Suppressor macrophage treated with lipopolysaccharide for 4 hours (primary cell): ENCODE results near the gene SCLT1.
"Not testable (repeated sequence)": the region's sequence is repeated elsewhere in the genome, so short reads cannot be mapped to it uniquely, and the experiment has no call there.

ENCODE experiments used
- DNase-seq: peaks from one replicate; pipeline ENCODE4 v3.0.0-alpha.2; 2020

The SCLT1 gene

DNA sequence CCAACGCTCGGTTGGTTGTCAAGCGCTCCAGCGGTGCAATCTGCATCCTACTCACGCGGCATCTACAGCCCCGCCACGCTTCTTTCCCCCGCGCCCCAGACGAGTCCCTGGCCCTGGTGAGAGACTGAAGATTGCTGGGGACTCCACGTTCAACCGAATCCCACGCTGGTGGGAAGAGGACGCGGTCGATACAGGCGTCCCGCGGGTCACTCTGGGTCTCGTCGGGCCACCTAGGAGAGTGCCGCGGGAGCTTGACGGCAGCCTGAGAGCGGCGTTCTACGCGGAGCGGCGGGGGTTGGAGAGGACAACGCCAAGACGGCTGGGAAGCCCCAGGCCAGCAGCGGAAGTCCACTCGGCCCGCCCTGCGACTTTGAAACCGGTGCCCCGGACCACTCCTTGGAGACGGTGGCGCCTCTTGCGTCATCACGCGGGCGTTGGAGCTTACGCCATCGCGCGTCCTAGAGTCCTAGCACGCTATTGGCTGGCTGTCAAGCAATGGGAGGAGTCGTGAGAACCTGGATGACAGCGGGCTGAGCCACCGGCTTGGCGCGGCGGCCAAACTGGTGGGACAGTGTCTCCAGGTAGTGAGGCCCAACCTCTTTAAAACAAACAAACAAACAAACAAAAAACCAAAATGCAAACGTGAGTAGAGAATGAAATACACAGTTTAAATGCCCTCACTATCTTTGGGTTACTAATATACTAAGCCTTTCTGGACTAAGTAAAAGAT lies at the start of gene SCLT1:
SCLT1 (minus strand) TSS at position 349 of the 730 bp plus-strand sequence. CDS start 436 bp downstream, outside the sequence.
- peak; percentile 100 for DNase-seq

DNA sequence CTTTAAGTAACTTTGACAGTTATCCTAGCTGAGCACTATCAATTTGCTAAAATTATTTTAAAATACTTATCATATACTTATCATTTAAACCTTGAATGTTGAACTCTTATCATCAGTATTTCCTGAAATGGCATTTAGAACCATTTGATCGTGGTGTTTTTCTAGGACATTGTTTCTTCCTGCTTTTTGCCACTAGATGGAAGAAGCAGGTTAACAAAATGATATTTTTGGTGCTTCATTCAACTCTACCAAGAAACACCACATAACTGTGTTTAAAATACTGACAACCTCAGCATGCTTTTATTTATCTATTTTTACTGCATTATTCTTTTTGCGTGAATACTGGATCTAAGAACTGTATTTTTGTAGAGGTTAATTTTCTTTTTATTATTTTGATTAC lies 47.2 kb upstream of the SCLT1 start:
- no peak for DNase-seq

DNA sequence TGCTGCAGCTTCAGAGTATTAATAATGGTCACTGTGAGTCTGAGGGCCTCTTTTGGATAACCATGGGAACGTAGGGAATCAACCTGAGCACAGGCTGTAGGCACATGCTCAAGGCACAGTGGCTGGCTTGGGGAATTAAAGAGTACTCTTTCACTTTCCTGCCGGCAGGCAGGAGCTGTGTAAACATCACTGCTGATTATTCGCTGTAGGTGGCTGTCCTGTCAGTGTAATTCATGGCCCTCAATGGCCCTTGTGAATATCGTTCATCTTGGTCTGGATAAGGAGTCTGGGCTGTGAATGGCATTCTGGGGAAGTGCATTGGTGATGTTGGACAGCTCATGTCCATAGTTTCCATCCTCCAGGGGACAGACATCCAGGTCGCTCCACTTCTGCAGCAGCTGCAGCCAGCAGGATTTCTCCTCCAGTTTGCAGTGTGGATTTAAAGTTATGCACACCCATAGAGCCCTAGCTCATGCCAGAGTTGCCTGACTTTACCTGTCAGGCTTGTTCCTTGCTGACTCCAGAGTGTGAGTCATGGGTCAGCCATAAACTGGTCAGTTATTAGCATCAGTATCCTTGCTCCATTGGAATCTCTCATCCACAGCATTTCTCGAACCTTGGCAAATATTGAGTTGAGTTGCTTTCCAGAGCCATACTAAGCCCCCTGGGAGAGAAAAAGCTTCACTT lies 45.6 kb upstream of the SCLT1 start:
- no peak for DNase-seq

DNA sequence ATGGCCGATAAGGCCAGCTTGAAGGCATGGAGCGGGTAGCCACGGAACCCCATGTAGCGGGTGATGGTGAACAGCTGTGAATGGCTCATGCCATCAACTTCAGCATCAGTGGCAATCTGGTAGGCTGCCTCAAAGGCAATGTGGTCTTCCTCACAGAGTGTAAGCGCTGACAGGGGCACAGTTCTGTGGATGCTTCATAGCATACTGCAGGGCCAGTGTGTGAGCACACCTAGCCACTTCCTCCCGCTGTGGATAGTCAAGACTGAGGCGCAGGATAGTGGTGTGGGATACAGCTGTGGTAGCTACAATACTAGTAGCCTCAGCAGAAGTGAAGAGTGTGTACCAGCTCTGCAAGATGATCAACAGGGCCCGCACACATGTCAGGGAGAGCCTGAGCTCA lies 43.1 kb upstream of the SCLT1 start:
- DNase-seq: no peak

DNA sequence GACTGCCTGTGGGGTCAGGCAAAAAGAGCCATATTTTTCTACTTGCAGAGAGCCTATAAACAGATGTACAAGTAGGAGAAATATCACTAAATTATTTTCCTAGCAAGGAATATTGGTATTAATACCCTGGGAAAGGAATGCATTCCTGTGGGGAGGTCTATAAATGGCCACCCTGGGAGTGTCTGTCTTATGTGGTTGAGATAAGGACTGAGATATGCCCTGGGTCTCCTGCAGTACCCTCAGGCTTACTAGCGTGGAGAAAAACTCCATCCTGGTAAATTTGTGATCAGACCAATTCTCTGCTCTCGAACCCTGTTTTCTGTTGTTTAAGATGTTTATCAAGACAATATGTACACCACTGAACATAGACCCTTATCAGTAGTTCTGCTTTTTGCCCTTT lies 38.0 kb upstream of the SCLT1 start:
- DNase-seq: no peak

DNA sequence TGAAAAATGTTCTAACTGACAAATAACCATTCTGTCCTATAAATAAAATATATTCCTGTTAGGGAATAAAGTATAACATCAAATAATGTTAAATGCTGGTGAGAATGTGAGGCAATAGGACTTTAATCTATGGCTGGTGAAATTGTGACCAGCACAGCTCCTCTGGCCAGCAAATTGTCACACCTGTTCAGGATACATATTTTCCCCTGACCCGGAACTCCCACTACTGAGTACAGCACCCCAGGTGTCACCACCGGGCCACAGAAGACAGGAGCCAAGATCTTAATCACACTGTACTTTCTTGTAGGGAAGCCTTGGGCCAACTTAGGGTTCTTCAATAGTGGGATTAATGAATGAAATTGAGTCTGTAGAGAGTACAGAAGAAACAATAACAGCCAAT lies 35.8 kb upstream of the SCLT1 start:
- DNase-seq: no peak

DNA sequence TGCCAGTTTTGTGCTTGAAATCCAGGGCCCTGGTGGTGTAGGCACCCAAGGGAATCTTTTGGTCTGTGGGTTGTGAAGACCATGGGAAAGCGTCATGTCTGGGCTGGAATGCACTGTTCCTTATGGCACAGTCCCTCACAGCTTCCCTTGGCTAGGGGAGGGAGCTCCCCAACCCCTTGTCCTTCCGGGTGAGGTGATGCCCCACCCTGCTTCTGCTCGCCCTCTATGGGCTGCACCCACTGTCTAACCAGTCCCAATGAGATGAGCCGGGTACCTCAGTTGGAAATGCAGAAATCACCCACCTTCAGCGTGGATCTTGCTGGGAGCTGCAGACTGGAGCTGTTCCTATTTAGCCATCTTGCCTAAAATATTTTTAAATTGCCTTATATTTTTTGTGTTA lies 33.3 kb upstream of the SCLT1 start:
- not testable (repeated sequence) for DNase-seq

DNA sequence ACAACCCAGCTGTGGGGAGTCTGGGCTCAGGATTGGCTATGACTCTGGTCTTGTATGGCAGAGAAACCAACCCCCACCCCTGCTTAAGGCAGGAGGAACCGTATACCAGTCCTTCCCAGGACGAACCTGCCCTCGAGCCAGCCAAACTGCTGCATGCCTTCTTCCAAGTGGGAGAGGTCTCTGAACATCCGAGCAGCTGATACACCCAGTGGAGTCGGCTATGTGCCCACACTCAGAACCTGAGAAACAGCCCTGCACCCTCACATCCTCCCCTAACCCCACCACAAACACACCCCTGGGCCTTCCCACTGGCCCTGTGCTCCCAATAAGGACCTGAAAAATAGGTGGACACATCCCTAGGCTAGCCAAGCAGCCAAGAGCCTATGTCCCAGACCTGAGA lies 24.4 kb upstream of the SCLT1 start:
- DNase-seq: no peak

DNA sequence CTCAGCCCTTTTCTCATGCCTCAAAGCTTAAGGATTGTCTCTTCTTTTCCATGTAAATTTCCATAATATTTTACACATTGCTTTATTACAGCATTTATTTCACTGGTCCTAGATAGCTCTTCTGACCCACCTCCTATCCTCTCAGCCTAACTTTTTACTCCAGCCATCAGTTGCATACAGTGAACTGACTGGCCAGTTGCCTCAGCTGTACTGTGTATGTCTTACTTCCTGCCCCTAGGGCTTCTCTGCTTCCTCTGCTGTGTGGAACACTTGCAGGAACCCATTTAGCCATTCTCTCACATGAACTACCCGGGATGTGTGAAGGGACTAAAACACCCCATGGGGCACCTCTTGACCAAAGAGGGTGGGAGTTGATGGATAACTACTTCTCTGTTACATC lies 20.6 kb upstream of the SCLT1 start:
- DNase-seq: no peak

DNA sequence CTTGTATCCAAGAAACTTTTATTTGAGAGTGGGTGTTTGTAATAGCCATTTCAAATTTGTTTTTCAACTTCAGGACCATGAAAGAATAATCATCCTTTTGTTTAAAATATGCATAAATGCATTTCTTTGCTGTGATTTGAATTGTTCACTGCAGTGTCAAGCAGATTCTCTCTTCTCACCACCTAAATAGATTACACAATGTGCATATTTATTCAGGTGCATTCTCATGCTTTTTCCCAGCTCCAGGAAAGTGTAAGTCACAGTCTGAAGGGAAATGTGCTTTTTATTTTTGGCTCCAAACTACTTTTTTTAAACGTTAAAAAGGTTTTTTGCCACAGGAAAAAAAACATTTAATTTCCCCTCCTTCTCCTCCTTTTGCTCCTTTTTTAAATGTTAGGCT lies 20.1 kb upstream of the SCLT1 start:
- DNase-seq: no peak

DNA sequence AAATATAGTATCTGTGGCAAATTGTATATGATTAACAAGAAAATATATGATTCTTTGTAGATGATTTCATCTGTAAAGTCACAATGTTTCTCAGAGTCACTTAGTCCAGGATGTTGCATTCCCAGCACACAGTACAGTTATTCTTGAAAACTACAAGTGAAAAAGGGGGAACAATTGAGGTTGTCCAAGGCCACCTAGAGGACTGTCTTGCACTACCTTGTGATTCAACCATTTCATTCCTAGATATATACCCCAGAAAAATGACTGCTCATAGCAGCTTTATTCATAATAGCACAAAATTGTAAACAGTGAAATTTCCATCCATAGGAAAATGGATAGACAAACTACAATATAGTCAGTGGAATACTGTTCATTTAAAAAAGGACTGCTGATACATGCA lies 18.6 kb upstream of the SCLT1 start:
- no peak for DNase-seq

DNA sequence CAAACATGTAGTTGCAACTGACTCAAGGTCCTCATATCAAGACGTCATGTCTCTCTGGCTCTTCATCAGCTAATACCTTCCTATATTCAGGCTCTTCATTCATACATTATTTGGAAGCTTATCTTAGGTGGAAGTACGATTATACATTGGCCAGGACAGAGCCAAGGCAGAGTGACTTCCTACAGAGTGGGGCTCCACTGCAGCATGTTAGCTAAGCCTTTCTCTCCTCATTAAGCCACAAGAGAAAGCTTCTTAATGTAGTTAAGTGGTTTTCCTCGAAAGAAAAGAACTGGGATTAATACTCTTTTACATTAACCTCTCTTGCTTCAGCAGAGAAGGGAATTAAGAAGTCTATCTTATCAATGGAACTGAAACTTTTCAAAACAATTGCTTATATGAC lies 17.6 kb upstream of the SCLT1 start:
- no peak for DNase-seq

DNA sequence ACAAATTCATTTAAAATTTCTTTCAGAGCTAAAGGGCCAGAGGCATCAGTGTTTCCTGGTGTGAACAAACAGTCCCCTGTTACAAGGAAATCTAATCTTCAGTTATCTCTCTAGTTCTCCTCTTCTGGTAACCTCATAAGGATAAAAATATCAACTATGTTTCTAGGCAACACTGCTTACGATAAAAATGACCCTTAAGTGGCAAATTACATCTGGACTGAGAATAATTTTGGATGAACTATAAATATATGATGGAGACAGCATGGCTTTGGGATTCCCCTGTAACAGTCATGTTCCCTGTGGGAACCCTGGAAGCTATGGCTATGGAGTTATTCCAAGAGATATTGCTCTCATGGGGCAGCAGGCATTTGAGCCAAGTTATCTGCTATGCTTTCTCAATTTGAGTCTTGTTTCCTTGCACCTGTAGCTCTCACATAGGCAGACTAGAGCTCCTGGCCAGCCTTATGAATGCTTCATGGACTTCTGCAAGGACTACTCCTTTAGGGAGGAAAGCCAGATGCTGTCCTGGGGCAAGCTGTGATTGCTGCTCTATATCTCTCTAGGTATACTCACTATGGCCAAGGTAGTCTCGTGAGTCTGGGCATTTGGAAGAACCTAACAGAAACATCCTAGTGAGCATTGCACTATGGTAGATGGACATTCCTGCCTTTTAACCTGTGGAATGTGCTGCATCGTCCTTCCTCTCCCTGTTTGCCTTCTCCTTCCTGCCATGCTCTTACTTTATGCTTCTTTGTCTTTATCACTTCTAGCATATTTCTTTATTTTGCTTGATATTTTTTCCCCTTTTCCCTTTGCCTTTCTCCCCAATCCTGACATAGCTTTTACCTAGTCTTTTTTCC lies 16.9 kb upstream of the SCLT1 start:
- no peak for DNase-seq

DNA sequence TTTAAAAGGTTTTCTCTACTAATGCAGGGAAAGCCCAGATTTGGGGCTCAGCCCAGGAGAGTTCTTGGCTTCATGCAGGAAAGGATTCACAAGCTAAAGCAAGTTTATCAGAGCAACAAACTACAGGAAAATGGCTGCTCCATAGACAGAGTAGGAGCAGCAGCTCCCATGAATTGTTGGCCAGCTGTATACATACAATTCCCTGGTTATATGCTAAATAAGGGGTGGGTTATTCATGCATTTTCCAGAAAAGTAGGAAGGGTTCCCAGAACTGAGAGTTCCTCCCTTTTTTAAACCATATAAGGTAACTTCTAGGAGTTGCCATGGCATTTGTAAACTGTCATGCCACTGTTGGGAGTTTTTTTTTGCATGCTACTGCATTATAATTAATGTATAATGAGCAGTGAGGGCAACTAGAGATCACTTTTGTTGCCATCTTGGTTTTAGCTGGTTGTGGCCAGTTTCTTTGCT lies 5.2 kb upstream of the SCLT1 start:
- DNase-seq: no peak

DNA sequence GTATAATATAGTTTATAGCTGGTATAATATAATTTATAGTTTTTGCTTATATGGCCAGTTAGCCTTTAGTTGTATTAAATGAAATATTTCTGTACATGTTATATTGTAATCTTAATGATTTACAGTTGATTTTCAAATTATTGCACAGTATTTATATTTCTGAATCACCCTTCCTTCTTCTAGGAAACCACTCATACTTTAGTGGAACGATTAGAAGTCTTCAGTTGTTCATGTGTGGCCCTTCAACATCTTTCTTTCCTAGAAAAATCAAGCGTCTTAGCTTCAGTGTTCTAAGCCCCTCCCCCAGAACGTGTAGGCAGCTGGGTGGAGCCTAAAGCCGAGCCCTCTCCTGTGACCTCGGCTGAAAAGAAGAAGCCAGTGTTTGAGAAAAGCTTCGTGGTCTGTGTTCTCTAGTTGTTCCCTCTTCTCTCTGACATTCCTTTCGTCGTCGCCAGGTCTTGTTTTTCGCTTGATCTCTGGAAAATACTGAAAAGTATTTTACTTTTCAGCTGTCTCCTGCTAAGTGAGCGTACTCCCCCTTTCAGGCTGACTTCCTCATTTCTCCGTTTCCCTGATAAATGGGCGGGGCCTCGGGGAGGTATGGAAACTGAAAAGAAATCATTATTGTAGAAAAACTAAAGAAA lies 2.6 kb upstream of the SCLT1 start, which contains the start of gene C4orf33:
C4orf33 (plus strand) TSS at position 342 of the 644 bp plus-strand sequence. CDS start 6,459 bp downstream, outside the sequence.
- DNase-seq: peak; percentile 90

DNA sequence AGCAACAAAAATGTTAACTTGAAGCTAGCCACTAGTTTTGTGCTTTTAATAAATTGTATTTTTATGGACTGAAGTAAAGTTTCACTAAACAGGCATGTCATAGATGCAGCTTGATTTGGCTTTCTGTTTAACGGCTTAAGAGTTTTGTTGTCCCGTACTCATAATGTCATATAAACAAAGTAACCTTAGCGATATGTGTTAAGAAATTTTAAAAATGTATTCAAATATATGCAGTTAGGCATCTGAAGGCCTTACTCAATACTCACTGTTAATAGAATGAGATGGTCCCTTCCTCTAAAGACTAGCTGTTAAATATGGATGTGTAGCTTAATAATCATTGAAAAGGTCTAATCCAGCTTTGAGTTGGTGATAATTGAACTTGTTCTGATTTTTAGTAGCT lies 1.0 kb upstream of the SCLT1 start:
- no peak for DNase-seq

DNA sequence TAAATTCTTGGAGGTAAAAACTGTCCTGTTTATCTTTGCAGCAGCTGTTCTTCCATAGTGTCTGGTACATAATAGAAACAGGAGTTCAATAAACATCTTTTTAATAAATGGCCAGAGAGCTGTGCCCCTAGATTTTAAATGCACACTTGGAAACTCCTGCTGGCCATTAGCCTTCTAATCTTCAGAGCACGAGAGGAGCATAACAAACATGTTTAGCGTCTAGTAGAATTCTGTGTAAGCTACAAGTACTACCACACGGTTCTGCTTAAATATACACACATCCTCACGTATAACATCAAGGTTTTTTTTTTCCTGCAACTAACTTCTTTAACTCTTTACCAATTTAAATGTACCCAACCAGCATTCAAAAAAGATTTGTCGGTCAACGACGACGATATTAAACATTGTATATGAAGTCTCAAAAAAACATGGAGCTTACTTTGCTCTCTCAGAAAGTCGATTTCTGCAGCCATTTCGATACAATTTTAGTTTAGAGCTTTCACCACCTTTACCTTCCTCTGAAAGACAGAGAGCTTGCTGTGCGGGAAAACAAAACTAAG lies 628 bp downstream of the SCLT1 start:
- DNase-seq: no peak

DNA sequence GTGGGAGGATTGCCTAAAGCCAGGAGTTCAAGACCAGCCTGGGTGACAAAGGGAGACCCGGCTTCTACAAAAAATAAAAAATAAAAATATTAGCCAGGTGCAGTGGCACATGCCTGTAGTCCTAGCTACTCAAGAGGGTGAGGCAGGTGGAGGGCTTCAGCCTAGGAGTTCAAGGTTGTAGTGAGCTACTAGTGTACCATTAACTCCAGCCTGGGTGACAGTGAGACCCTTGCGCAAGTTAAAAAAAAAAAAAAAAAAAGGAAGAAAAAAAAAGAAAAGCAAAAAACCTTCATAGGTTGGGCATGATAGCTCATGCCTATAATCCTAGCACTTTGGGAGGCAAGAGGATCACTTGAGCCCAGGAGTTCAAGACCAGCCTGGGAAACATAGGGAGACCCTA lies 5.8 kb downstream of the SCLT1 start:
- DNase-seq: no peak

DNA sequence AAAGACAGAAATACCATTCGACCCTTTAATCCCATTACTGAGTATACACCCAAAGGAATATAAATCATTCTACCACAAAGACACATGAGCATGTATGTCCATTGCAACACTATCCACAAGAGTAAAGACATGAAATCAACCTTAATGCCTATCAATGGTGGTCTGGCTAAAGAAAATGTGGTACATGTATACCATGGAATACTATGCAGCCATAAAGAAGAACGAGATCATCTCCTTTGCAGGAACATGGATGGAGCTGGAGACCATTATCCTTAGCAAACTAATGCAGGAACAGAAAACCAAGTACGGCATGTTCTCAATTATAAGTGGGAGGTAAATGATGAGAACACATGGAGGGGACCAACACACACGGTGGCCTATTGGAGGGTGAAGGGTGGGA lies 7.9 kb downstream of the SCLT1 start:
- no peak for DNase-seq

DNA sequence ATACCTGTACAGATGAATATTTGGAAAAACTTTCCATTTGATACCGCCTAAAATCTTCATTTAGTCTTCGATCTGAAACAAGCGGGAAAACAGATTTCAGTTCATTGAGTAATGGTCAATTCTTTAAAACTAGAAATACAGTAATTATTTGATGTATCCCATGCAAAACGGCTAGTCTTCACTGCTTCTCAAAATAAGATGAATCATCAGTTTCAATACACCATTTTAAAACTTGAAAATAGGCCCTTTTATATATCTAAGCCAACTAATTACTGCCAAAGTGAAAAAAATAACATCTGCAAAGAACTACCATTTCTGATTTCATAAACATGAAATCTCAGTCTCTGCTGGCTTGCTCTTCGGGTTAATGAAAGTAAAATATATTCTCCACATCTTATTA lies 11.0 kb downstream of the SCLT1 start:
- no peak for DNase-seq

DNA sequence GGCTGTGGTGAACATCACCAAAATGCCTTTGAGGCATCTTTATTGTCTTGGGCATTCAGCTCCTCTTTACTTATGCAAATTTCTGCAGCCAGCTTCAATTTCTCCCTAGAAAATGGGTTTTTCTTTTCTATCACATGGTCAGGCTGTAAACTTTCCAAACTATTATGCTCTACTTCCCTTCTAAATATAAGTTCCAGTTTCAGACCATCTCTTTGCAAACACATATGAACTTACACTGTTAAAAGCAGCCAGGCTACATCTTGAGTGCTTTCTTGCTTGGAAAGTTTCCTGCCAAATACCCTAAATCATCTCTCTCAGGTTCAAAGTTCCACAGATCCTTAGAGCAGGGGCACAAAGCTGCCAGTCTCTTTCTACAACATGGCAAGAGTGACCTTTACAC lies 13.2 kb downstream of the SCLT1 start:
- no peak for DNase-seq

DNA sequence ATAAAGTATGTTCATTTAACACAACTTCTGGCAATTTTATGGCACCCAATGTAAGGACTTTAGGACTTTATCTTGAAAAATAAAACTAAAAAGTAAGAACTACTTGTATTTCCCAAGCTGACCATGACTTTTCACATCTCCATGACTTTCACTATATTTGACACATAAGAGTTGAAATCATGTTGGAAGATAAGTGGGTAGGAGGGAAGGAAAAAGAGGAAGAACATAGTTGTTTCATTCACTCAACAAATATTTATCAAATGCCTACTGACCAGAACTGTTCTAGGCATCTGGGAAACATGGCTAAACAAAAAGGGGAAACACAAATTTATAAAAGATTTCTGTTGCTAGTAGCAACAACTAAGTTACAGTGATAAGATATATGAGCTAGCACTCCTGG lies 16.0 kb downstream of the SCLT1 start:
- peak; percentile 44 for DNase-seq

DNA sequence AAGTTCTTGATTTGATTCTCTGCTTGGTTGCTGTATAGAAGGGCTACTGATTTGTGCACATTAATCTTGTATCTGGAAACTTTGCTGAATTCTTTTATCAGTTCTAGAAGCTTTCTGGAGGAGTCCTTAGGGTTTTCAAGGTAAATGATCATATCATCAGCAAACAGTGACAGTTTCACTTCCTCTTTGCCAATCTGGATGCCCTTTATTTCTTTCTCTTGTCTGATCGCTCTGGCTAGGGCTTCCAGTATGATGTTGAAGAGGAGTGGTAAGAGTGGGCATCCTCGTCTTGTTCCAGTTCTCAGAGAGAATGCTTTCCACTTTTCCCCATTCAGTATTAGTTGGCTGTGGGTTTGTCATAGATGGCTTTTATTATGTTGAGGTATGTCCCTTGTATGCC lies 23.8 kb downstream of the SCLT1 start:
- not testable (repeated sequence) for DNase-seq
